ENCODE measurements around the gene ALX4.

Gene ALX4

GRCh38 chr11:44229098-44229497, 80.8 kb downstream of the ALX4 start:
- no peak for DNase-seq (ENCODE audit: low read depth)
- Histone ChIP-seq H3K27me3 (replicated peaks; ENCODE audit: control insufficient read depth, insufficient read depth, low read length) (no peaks in the 10 kb centered on the region), H3K9ac (ENCODE audit: low read length) (no peak overlapping the region), H3K36me3 (ENCODE audit: control insufficient read depth, insufficient read depth, low read length, severe bottlenecking) (peaks cover 3% of the 10 kb centered on the region), H3K4me3 (ENCODE audit: low read length) (no peak overlapping the region), H3K9me3 (ENCODE audit: control insufficient read depth, low read length) (no peaks in the 10 kb centered on the region), H3K4me1 (ENCODE audit: control insufficient read depth, insufficient read depth, low read length) (peaks cover 13% of the 10 kb centered on the region)

- Histone ChIP-seq H3K27me3 (replicated peaks; ENCODE audit: control insufficient read depth, insufficient read depth, low read length) (no peaks in the 10 kb centered on the region), H3K4me3 (ENCODE audit: low read length) (no peak overlapping the region), H3K9ac (ENCODE audit: low read length) (no peak overlapping the region), H3K36me3 (ENCODE audit: control insufficient read depth, insufficient read depth, low read length, severe bottlenecking) (peaks cover 3% of the 10 kb centered on the region), H3K9me3 (ENCODE audit: control insufficient read depth, low read length) (no peaks in the 10 kb centered on the region), H3K4me1 (ENCODE audit: control insufficient read depth, insufficient read depth, low read length) (peaks cover 14% of the 10 kb centered on the region)
- no peak for DNase-seq (ENCODE audit: low read depth)
Observed at GRCh38 chr11:44228379-44228778, 81.6 kb downstream of the ALX4 start.

- Histone ChIP-seq H3K4me3 (ENCODE audit: low read length) (no peak overlapping the region), H3K36me3 (ENCODE audit: control insufficient read depth, insufficient read depth, low read length, severe bottlenecking) (no peaks in the 10 kb centered on the region), H3K9ac (ENCODE audit: low read length) (no peak overlapping the region), H3K4me1 (ENCODE audit: control insufficient read depth, insufficient read depth, low read length) (peaks cover 23% of the 10 kb centered on the region), H3K27me3 (replicated peaks; ENCODE audit: control insufficient read depth, insufficient read depth, low read length) (no peaks in the 10 kb centered on the region), H3K9me3 (ENCODE audit: control insufficient read depth, low read length) (no peaks in the 10 kb centered on the region)
- DNase-seq (ENCODE audit: low read depth), result no peak
Observed at GRCh38 chr11:44226945-44227344, 83.0 kb downstream of the ALX4 start.

- H3K4me3 ChIP-seq (ENCODE audit: low read length), result no peak overlapping the region
- peaks cover 27% of the 10 kb centered on the region for H3K4me1 ChIP-seq (ENCODE audit: control insufficient read depth, insufficient read depth, low read length)
- H3K27me3 ChIP-seq (replicated peaks; ENCODE audit: control insufficient read depth, insufficient read depth, low read length), result no peaks in the 10 kb centered on the region
- no peak overlapping the region for H3K9ac ChIP-seq (ENCODE audit: low read length)
- no peaks in the 10 kb centered on the region for H3K36me3 ChIP-seq (ENCODE audit: control insufficient read depth, insufficient read depth, low read length, severe bottlenecking)
- no peak for DNase-seq (ENCODE audit: low read depth)
- no peaks in the 10 kb centered on the region for H3K9me3 ChIP-seq (ENCODE audit: control insufficient read depth, low read length)
Observed at GRCh38 chr11:44226490-44226889, 83.4 kb downstream of the ALX4 start.

DNA sequence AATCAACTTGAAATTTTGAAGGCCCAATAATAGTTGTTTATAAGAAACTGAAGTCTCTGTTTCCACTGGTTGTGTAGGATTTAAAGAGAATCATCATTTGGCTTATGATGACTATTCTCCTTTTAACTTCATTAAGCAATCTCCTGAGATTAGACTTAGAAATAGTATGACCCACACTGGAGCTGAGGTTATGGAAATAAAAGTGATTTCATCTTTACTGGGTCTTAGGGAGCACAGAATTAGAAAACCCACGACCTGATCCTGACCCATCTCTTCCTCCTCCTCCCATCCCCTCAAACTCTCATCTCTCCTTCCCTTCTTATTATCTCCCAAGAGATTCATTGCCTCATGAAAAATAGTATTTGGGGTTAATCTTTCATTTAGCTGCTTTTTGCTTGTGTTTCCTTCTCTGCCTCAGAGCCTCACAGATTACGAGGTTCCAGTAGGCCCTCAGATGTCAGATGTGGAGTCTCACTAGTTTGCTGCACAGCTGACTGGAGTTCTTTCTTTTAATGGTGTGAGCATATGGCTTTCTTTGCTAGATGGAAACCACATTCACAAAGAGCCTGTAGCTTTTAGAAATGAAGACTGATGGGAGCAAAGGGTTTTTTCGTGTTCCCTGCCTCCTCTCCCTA, 85.0 kb downstream of the ALX4 start:
- no peaks in the 10 kb centered on the region for H3K9me3 ChIP-seq (ENCODE audit: control insufficient read depth, low read length)
- no peak for DNase-seq (ENCODE audit: low read depth)
- no peak overlapping the region for H3K4me3 ChIP-seq (ENCODE audit: low read length)
- H3K4me1 ChIP-seq (ENCODE audit: control insufficient read depth, insufficient read depth, low read length), result peaks cover 30% of the 10 kb centered on the region
- H3K9ac ChIP-seq (ENCODE audit: low read length), result no peak overlapping the region
- no peaks in the 10 kb centered on the region for H3K36me3 ChIP-seq (ENCODE audit: control insufficient read depth, insufficient read depth, low read length, severe bottlenecking)
- H3K27me3 ChIP-seq (replicated peaks; ENCODE audit: control insufficient read depth, insufficient read depth, low read length), result no peaks in the 10 kb centered on the region

- DNase-seq (ENCODE audit: low read depth), result peak; percentile 64
- Histone ChIP-seq H3K36me3 (ENCODE audit: control insufficient read depth, insufficient read depth, low read length, severe bottlenecking) (no peaks in the 10 kb centered on the region), H3K27me3 (replicated peaks; ENCODE audit: control insufficient read depth, insufficient read depth, low read length) (no peaks in the 10 kb centered on the region), H3K4me1 (ENCODE audit: control insufficient read depth, insufficient read depth, low read length) (peaks cover 26% of the 10 kb centered on the region), H3K4me3 (ENCODE audit: low read length) (no peak overlapping the region), H3K9me3 (ENCODE audit: control insufficient read depth, low read length) (no peaks in the 10 kb centered on the region), H3K9ac (ENCODE audit: low read length) (no peak overlapping the region)
Observed at GRCh38 chr11:44223238-44223637, 86.7 kb downstream of the ALX4 start.

- peaks cover 3% of the 10 kb centered on the region for H3K36me3 ChIP-seq (ENCODE audit: control insufficient read depth, insufficient read depth, low read length, severe bottlenecking)
- H3K9me3 ChIP-seq (ENCODE audit: control insufficient read depth, low read length), result no peaks in the 10 kb centered on the region
- no peak for DNase-seq (ENCODE audit: low read depth)
- H3K9ac ChIP-seq (ENCODE audit: low read length), result no peak overlapping the region
- no peaks in the 10 kb centered on the region for H3K27me3 ChIP-seq (replicated peaks; ENCODE audit: control insufficient read depth, insufficient read depth, low read length)
- H3K4me3 ChIP-seq (ENCODE audit: low read length), result no peak overlapping the region
- peaks cover 26% of the 10 kb centered on the region for H3K4me1 ChIP-seq (ENCODE audit: control insufficient read depth, insufficient read depth, low read length)
Observed at GRCh38 chr11:44221992-44222391, 87.9 kb downstream of the ALX4 start.

DNA sequence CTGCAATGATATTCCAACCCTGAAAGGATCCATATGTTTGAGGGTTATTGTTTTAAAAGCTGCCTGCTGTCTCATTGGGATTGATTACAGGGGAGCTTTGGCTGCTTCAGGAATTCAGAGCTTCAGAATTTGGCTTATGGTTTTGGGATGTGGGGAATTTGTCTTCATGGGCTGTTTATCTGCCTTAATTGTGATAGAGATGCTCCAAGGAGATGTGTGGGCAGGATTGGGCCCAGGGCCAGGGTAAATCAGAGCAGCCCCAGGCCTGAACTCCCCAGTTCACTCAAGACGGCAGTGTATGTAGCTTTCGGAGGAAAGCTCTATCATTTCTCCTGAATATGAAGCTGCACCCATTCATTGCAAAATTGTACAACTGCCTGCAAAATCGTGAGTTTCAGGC, 88.5 kb downstream of the ALX4 start:
- no peak overlapping the region for H3K9ac ChIP-seq (ENCODE audit: low read length)
- no peak overlapping the region for H3K4me3 ChIP-seq (ENCODE audit: low read length)
- no peak for DNase-seq (ENCODE audit: low read depth)
- H3K4me1 ChIP-seq (ENCODE audit: control insufficient read depth, insufficient read depth, low read length), result peaks cover 26% of the 10 kb centered on the region
- no peaks in the 10 kb centered on the region for H3K27me3 ChIP-seq (replicated peaks; ENCODE audit: control insufficient read depth, insufficient read depth, low read length)
- no peaks in the 10 kb centered on the region for H3K9me3 ChIP-seq (ENCODE audit: control insufficient read depth, low read length)
- H3K36me3 ChIP-seq (ENCODE audit: control insufficient read depth, insufficient read depth, low read length, severe bottlenecking), result peaks cover 3% of the 10 kb centered on the region

DNA sequence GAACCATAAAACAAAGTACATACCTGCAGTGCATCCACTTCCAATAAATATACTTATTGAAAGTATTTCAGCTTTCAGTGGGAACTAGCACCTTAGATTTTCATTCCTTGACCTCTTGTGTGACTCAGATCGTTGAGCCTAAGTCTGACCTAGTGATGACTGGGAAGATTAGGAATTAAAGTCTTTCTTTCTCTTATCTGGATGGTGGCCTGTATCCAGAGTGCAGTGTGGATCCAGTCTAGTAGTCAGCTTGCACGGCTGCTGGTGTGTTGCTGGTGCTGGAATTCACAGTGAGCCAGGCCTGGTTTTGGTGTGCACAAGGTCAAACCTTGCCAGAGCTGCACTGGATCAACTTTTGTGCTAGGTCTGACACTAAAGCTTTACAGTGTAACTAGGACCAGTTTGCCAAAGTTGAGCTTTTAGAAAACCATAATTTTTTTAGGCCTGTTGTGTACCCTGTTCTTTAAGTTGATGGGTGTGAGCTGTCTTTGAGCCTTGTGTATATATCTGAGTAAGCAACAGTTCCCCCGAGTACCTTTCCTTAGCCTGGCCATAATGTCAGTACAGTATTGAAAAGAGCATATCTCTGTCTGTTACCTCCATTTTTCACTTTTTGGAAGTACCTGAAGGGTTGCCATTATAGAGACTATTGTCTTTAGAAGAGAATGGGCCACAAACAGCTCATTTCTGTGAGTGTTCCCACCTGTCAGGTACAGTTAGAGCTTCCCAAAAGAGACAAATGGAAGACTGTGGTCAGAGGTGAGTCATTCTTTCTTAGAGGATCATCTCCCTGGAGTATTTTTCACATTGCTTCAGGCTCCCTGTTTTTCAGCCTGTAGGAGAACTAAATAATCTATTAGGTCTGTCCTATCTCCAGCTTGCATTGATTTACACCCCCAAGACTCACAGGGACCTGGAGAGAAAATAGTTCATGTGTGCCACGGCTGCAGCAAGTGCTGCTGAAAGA, 89.8 kb downstream of the ALX4 start:
- H3K36me3 ChIP-seq (ENCODE audit: control insufficient read depth, insufficient read depth, low read length, severe bottlenecking), result peaks cover 3% of the 10 kb centered on the region
- no peak overlapping the region for H3K9ac ChIP-seq (ENCODE audit: low read length)
- H3K27me3 ChIP-seq (replicated peaks; ENCODE audit: control insufficient read depth, insufficient read depth, low read length), result no peaks in the 10 kb centered on the region
- H3K9me3 ChIP-seq (ENCODE audit: control insufficient read depth, low read length), result no peaks in the 10 kb centered on the region
- no peak overlapping the region for H3K4me3 ChIP-seq (ENCODE audit: low read length)
- no peak for DNase-seq (ENCODE audit: low read depth)
- peaks cover 24% of the 10 kb centered on the region for H3K4me1 ChIP-seq (ENCODE audit: control insufficient read depth, insufficient read depth, low read length)

DNA sequence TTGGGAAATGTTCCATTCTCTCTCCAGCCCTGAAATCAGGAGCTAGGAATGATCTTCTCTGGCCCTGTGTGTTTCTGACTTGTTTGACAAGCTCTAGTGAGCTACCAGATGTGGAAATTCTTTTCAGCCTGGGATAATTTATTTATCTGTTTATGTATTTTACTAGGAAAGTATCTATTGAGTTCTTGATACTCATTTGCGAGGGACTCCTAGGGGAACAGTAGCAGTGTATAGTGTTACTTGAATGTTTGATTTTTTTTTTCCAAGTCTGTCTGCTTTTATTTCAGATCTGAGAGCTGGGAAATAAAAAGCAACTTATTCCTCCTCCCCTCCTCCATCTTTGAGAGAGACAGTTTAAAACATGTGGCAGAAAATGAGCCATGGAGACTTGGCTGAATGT, 92.5 kb downstream of the ALX4 start:
- Histone ChIP-seq H3K9me3 (ENCODE audit: control insufficient read depth, low read length) (no peaks in the 10 kb centered on the region), H3K36me3 (ENCODE audit: control insufficient read depth, insufficient read depth, low read length, severe bottlenecking) (peaks cover 3% of the 10 kb centered on the region), H3K4me3 (ENCODE audit: low read length) (no peak overlapping the region), H3K4me1 (ENCODE audit: control insufficient read depth, insufficient read depth, low read length) (peaks cover 12% of the 10 kb centered on the region), H3K9ac (ENCODE audit: low read length) (no peak overlapping the region), H3K27me3 (replicated peaks; ENCODE audit: control insufficient read depth, insufficient read depth, low read length) (no peaks in the 10 kb centered on the region)
- DNase-seq (ENCODE audit: low read depth), result no peak

GRCh38 chr11:44213148-44213547, 96.8 kb downstream of the ALX4 start:
- Histone ChIP-seq H3K36me3 (ENCODE audit: control insufficient read depth, insufficient read depth, low read length, severe bottlenecking) (peaks cover 9% of the 10 kb centered on the region), H3K9ac (ENCODE audit: low read length) (no peak overlapping the region), H3K27me3 (replicated peaks; ENCODE audit: control insufficient read depth, insufficient read depth, low read length) (no peaks in the 10 kb centered on the region), H3K4me1 (ENCODE audit: control insufficient read depth, insufficient read depth, low read length) (no peaks in the 10 kb centered on the region), H3K4me3 (ENCODE audit: low read length) (no peak overlapping the region), H3K9me3 (ENCODE audit: control insufficient read depth, low read length) (no peaks in the 10 kb centered on the region)
- no peak for DNase-seq (ENCODE audit: low read depth)
